K562 (cell line): Measurements from ENCODE around the gene CPNE1. TPM values are rescaled to one million over a fixed set of nuclear protein-coding genes. Genes with fewer than 3 reads are reported as not detected.

ENCODE experiments used
- CAMTA2 ChIP-seq: fragments of 250-450 bp; sonication (Bioruptor Pico); conservative IDR thresholded peaks from 2 replicates; pipeline ENCODE4 v1.5.1; 2022
- CREM ChIP-seq: IDR thresholded peaks from 2 replicates; pipeline ENCODE4 v1.6.1; 2014; ENCODE audit warnings: antibody characterized with exemption, low read depth
- ELF4 ChIP-seq: fragments of 450-650 bp; formaldehyde crosslinking; IDR thresholded peaks from 2 replicates; pipeline ENCODE4 v1.4.0; 2022; ENCODE audit warnings: missing genetic modification characterization
- GABPB1 ChIP-seq: sonication (generic); formaldehyde crosslinking; IDR thresholded peaks from 2 replicates; pipeline ENCODE4 v1.8.0; 2022; ENCODE audit warnings: mild to moderate bottlenecking, missing genetic modification reagents
- L3MBTL2 ChIP-seq: fragments of 450-650 bp; IDR thresholded peaks from 2 replicates; pipeline ENCODE4 v1.6.1; 2016; ENCODE audit warnings: mild to moderate bottlenecking, moderate library complexity
- NFATC3 ChIP-seq: fragments of 450-650 bp; IDR thresholded peaks from 2 replicates; pipeline ENCODE4 v1.6.1; 2017; ENCODE audit warnings: mild to moderate bottlenecking
- NONO ChIP-seq, 2 experiments: fragments of 200-400 bp in 1 of 2; fragments of 450-650 bp in 1 of 2; formaldehyde crosslinking in 1 of 2; IDR thresholded peaks; 2 replicates each; pipeline ENCODE4 v1.6.1; 2017; ENCODE audit warnings: low read depth in 2 of 2, mild to moderate bottlenecking in 2 of 2, moderate library complexity in 2 of 2, low read length in 1 of 2
- RBM22 ChIP-seq: fragments of 200-400 bp; formaldehyde crosslinking; IDR thresholded peaks from 2 replicates; pipeline ENCODE4 v1.6.1; 2018; ENCODE audit warnings: low read length, low read depth; ENCODE audit not compliant: poor library complexity, severe bottlenecking
- TARDBP ChIP-seq: fragments of 450-650 bp; IDR thresholded peaks from 2 replicates; pipeline ENCODE4 v1.6.1; 2016
- YBX1 ChIP-seq: fragments of 450-650 bp; IDR thresholded peaks from 2 replicates; pipeline ENCODE4 v1.7.1; 2016; ENCODE audit warnings: mild to moderate bottlenecking
- ZNF239 ChIP-seq: fragments of 250-450 bp; sonication (Bioruptor Pico); IDR thresholded peaks from 2 replicates; pipeline ENCODE4 v1.4.0; 2020; ENCODE audit warnings: mild to moderate bottlenecking
- polyA plus RNA-seq, 8 experiments: library from polyadenylated mRNA; depleted of rRNA in 4 of 8; stranded (reverse) in 5 of 8; unstranded in 3 of 8; fragments of >200 nt; fragmentation: Nextera tagmentation in 2 of 8; fragmentation: Illumina TruSeq in 1 of 8; extraction: Ambion mirVana in 2 of 8; extraction: Trizol in 1 of 8; gene quantifications; 2 replicates each; pipeline versions ENCODE4 v1.2.1 to v1.2.3, GENCODE V29; 2011 to 2014; ENCODE audit warnings: inconsistent platforms in 1 of 8, missing spikeins in 1 of 8
- total RNA-seq, 7 experiments: library from RNA; depleted of rRNA in 6 of 7; stranded (reverse); fragments of >200 nt in 6 of 7; fragmentation: Illumina TruSeq in 2 of 7; extraction: Trizol in 2 of 7; gene quantifications; 2 replicates each; pipeline versions ENCODE4 v1.2.1 to v1.2.3, GENCODE V29; 2011 to 2021; ENCODE audit warnings: low replicate concordance in 1 of 7
- TF ChIP-seq, protein P1 (sequence below): fragments of 250-450 bp; sonication (Bioruptor Pico); IDR thresholded peaks from 2 replicates; pipeline ENCODE4 v1.8.0; 2022; ENCODE audit warnings: inconsistent platforms
- TF ChIP-seq, protein P2 (sequence below): sonication (generic); formaldehyde crosslinking; IDR thresholded peaks from 2 replicates; pipeline ENCODE4 v1.8.0; 2022; ENCODE audit warnings: mild to moderate bottlenecking, missing genetic modification reagents
- TF ChIP-seq, protein P3 (sequence below), 3 experiments: IDR thresholded peaks in 2 of 3; conservative IDR thresholded peaks in 1 of 3; 2 replicates each; pipeline ENCODE4 v1.5.1; 2011 to 2012; ENCODE audit warnings: low read length in 3 of 3, mild to moderate bottlenecking in 3 of 3, control low read depth in 2 of 3, improper control_type of control experiment in 1 of 3, inconsistent platforms in 1 of 3, low read depth in 1 of 3, mixed read lengths in 1 of 3, moderate library complexity in 1 of 3; ENCODE audit not compliant: insufficient read depth in 2 of 3
- TF ChIP-seq, protein P4 (sequence below), 2 experiments: fragments of 250-450 bp in 1 of 2; fragments of 450-650 bp in 1 of 2; sonication (Bioruptor Pico) in 1 of 2; IDR thresholded peaks; 2 replicates each; pipeline versions ENCODE4 v1.6.1 to v1.8.0; 2016 to 2021; ENCODE audit warnings: mild to moderate bottlenecking in 2 of 2, moderate library complexity in 2 of 2, missing compliant biosample characterization in 1 of 2, missing genetic modification characterization in 1 of 2
- TF ChIP-seq, protein P5 (sequence below), 2 experiments: IDR thresholded peaks; 2 replicates each; pipeline ENCODE4 v1.6.1; 2012; ENCODE audit warnings: improper control_type of control experiment in 2 of 2, low read depth in 2 of 2, low read length in 2 of 2, borderline replicate concordance in 1 of 2
- TF ChIP-seq, protein P6 (sequence below): sonication (generic); formaldehyde crosslinking; IDR thresholded peaks from 2 replicates; pipeline ENCODE4 v1.8.0; 2022; ENCODE audit warnings: missing genetic modification reagents, mild to moderate bottlenecking, moderate library complexity, borderline replicate concordance

CPNE1 gene
- total and polyA plus RNA-seq, 9 of the 15 experiments (the other 6 are each of a cell fraction or from before 2014, with no cell fraction given) = 42.1 to 102 (median 56.0) TPM

DNA sequence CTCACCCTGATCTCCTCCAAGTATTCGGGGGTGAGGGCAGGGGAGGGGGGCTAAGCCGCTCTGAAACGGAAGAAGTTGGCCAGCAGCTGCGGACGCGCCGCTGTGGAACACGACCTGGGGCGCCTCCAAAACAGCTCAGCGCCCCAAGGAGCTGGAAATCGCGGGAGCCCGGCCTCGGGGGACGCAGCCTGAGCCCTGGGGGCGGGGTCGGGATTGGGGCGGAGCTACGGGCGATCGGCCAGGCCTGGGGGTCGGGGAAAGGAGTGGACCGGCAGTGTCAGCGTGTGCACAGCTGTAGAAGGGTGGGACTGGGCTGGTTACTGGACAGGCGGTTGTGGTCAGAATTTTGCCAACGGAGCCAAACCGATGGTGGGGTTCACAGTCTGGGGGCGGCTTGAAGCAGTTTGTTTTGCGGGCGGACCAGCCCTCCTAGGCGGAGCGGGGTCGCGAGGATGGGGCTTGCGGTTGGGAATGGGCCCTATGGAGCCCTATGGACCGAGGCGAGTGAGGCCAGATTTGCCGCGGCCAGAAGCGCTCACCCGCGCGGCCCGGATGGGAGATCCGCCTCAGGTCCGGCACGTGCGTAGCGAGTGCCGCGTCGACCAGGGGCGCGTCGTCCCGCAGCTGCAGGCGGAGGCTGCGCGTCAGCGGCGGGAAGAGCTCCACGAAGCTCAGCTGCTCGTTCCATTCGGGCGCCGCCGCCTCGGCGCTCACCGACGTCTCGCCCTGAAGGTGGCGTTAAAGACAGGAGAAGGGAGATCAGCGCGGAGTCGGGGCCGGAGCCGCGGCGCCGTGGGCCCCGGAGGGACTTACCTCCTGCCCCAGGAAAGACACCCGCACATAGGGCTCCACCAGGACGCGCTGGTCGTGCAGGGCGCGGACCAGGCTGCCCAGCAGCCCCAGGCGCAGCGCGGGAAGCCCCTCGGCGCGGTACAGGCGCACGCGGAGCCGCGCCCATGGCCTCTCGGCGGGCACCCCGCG lies 63.4 kb downstream of the CPNE1 start (continued):
- TF ChIP-seq, protein P1, sequence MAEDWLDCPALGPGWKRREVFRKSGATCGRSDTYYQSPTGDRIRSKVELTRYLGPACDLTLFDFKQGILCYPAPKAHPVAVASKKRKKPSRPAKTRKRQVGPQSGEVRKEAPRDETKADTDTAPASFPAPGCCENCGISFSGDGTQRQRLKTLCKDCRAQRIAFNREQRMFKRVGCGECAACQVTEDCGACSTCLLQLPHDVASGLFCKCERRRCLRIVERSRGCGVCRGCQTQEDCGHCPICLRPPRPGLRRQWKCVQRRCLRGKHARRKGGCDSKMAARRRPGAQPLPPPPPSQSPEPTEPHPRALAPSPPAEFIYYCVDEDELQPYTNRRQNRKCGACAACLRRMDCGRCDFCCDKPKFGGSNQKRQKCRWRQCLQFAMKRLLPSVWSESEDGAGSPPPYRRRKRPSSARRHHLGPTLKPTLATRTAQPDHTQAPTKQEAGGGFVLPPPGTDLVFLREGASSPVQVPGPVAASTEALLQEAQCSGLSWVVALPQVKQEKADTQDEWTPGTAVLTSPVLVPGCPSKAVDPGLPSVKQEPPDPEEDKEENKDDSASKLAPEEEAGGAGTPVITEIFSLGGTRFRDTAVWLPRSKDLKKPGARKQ (CRISPR knock-in tag) = 0 out of 2 replicates have a peak, but pooled peaks have one; percentile 27
- TF ChIP-seq, protein P2, sequence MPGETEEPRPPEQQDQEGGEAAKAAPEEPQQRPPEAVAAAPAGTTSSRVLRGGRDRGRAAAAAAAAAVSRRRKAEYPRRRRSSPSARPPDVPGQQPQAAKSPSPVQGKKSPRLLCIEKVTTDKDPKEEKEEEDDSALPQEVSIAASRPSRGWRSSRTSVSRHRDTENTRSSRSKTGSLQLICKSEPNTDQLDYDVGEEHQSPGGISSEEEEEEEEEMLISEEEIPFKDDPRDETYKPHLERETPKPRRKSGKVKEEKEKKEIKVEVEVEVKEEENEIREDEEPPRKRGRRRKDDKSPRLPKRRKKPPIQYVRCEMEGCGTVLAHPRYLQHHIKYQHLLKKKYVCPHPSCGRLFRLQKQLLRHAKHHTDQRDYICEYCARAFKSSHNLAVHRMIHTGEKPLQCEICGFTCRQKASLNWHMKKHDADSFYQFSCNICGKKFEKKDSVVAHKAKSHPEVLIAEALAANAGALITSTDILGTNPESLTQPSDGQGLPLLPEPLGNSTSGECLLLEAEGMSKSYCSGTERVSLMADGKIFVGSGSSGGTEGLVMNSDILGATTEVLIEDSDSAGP (CRISPR knock-in tag) = no peak
- TF ChIP-seq ZNF239 (no peak), CREM (peak; percentile 85), CAMTA2 (CRISPR knock-in tag) (no peak), L3MBTL2 (peak; percentile 100), YBX1 (no peak), ELF4 (CRISPR knock-in tag) (no peak), GABPB1 (CRISPR knock-in tag) (peak; percentile 76), RBM22 (peak; percentile 14), NFATC3 (no peak), TARDBP (no peak), NONO (IDR thresholded peaks at IDR 0.05; ENCODE audit: low read depth in 2 of 2, low read length in 1 of 2) (peak in 1 of 2 experiments; percentile 47; a peak in 1 of 4 replicates)
- TF ChIP-seq, protein P3, sequence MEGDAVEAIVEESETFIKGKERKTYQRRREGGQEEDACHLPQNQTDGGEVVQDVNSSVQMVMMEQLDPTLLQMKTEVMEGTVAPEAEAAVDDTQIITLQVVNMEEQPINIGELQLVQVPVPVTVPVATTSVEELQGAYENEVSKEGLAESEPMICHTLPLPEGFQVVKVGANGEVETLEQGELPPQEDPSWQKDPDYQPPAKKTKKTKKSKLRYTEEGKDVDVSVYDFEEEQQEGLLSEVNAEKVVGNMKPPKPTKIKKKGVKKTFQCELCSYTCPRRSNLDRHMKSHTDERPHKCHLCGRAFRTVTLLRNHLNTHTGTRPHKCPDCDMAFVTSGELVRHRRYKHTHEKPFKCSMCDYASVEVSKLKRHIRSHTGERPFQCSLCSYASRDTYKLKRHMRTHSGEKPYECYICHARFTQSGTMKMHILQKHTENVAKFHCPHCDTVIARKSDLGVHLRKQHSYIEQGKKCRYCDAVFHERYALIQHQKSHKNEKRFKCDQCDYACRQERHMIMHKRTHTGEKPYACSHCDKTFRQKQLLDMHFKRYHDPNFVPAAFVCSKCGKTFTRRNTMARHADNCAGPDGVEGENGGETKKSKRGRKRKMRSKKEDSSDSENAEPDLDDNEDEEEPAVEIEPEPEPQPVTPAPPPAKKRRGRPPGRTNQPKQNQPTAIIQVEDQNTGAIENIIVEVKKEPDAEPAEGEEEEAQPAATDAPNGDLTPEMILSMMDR (IDR thresholded peaks at IDR 0.05 in 2 of 3, conservative IDR thresholded peaks at IDR 0.05 in 1 of 3; ENCODE audit: insufficient read depth in 2 of 3, low read depth in 1 of 3, low read length in 3 of 3) = peak; percentile 62 to 70 (median 65)
- TF ChIP-seq, protein P4, sequence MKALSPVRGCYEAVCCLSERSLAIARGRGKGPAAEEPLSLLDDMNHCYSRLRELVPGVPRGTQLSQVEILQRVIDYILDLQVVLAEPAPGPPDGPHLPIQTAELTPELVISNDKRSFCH (CRISPR knock-in tag; IDR thresholded peaks at IDR 0.05) = no peak
- TF ChIP-seq, protein P4 (tag; IDR thresholded peaks at IDR 0.05) = no peak
- TF ChIP-seq, protein P5, sequence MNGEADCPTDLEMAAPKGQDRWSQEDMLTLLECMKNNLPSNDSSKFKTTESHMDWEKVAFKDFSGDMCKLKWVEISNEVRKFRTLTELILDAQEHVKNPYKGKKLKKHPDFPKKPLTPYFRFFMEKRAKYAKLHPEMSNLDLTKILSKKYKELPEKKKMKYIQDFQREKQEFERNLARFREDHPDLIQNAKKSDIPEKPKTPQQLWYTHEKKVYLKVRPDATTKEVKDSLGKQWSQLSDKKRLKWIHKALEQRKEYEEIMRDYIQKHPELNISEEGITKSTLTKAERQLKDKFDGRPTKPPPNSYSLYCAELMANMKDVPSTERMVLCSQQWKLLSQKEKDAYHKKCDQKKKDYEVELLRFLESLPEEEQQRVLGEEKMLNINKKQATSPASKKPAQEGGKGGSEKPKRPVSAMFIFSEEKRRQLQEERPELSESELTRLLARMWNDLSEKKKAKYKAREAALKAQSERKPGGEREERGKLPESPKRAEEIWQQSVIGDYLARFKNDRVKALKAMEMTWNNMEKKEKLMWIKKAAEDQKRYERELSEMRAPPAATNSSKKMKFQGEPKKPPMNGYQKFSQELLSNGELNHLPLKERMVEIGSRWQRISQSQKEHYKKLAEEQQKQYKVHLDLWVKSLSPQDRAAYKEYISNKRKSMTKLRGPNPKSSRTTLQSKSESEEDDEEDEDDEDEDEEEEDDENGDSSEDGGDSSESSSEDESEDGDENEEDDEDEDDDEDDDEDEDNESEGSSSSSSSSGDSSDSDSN (IDR thresholded peaks at IDR 0.05; ENCODE audit: borderline replicate concordance in 1 of 2, low read depth in 2 of 2, low read length in 2 of 2) = peak; percentile 84 to 97; a peak in 3 of 4 replicates
- TF ChIP-seq, protein P6, sequence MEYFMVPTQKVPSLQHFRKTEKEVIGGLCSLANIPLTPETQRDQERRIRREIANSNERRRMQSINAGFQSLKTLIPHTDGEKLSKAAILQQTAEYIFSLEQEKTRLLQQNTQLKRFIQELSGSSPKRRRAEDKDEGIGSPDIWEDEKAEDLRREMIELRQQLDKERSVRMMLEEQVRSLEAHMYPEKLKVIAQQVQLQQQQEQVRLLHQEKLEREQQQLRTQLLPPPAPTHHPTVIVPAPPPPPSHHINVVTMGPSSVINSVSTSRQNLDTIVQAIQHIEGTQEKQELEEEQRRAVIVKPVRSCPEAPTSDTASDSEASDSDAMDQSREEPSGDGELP = peak; percentile 97
